HepG2 (cell line): Measurements from ENCODE around the gene FCHSD1. TPM values are rescaled to one million over a fixed set of nuclear protein-coding genes. Genes with fewer than 3 reads are reported as not detected.

ENCODE experiments used
- ASH2L ChIP-seq: fragments of 300-600, 200-600 bp; sonication (generic); IDR thresholded peaks from 2 replicates; pipeline ENCODE4 v1.7.0; 2017; ENCODE audit warnings: low read depth, mild to moderate bottlenecking, moderate library complexity, mixed read lengths, low read length; ENCODE audit not compliant: insufficient read length
- MIER3 ChIP-seq: IDR thresholded peaks from 2 replicates; pipeline ENCODE4 v1.6.1; 2016; ENCODE audit warnings: missing compliant biosample characterization, borderline replicate concordance
- MIXL1 ChIP-seq: IDR thresholded peaks from 2 replicates; pipeline ENCODE4 v1.6.1; 2016
- NRL ChIP-seq: sonication (generic); formaldehyde crosslinking; IDR thresholded peaks from 2 replicates; pipeline ENCODE4 v1.5.0; 2020; ENCODE audit warnings: missing genetic modification reagents, mild to moderate bottlenecking, moderate library complexity, borderline replicate concordance
- POLR2AphosphoS2 ChIP-seq: IDR thresholded peaks from 2 replicates; pipeline ENCODE4 v1.6.1; 2011; ENCODE audit warnings: low read depth, low read length, improper control_type of control experiment
- SNAI1 ChIP-seq: sonication (generic); formaldehyde crosslinking; IDR thresholded peaks from 2 replicates; pipeline ENCODE4 v1.5.0; 2020; ENCODE audit warnings: mild to moderate bottlenecking, missing genetic modification reagents, borderline replicate concordance
- TGIF2 ChIP-seq: IDR thresholded peaks from 2 replicates; pipeline ENCODE4 v1.6.1; 2016; ENCODE audit warnings: control low read depth, missing compliant biosample characterization
- ZNF121 ChIP-seq: sonication (generic); formaldehyde crosslinking; IDR thresholded peaks from 2 replicates; pipeline ENCODE4 v1.5.0; 2020; ENCODE audit warnings: mild to moderate bottlenecking, missing genetic modification reagents
- ZNF3 ChIP-seq: IDR thresholded peaks from 2 replicates; pipeline ENCODE4 v1.7.0; 2017; ENCODE audit warnings: inconsistent platforms
- ZNF557 ChIP-seq: sonication (generic); formaldehyde crosslinking; IDR thresholded peaks from 2 replicates; pipeline ENCODE4 v1.4.0; 2020; ENCODE audit warnings: missing genetic modification reagents
- ZNF564 ChIP-seq: sonication (generic); formaldehyde crosslinking; IDR thresholded peaks from 2 replicates; pipeline ENCODE4 v1.8.1; 2023; ENCODE audit warnings: mild to moderate bottlenecking, missing genetic modification reagents
- ZNF792 ChIP-seq: IDR thresholded peaks from 2 replicates; pipeline ENCODE4 v1.6.1; 2016
- polyA plus RNA-seq, 8 experiments: library from polyadenylated mRNA; depleted of rRNA in 3 of 8; stranded (reverse) in 7 of 8; unstranded in 1 of 8; fragments of >200 nt; fragmentation: Illumina TruSeq in 4 of 8; extraction: Trizol in 4 of 8; gene quantifications; 2 replicates each; pipeline versions ENCODE4 v1.2.1 to v1.2.3, GENCODE V29; 2011 to 2016; ENCODE audit warnings: low read depth in 4 of 8, missing spikeins in 1 of 8, mixed read lengths in 1 of 8; ENCODE audit not compliant: insufficient read depth in 1 of 8
- total RNA-seq, 5 experiments: library from RNA; depleted of rRNA; stranded (reverse); fragments of >200 nt; fragmentation: Illumina TruSeq; extraction: Trizol; gene quantifications; 2 replicates each; pipeline ENCODE4 v1.2.3, GENCODE V29; 2016; ENCODE audit warnings: low read depth in 1 of 5
- TF ChIP-seq, protein P1 (sequence below), 2 experiments: fragments of 450-650 bp in 1 of 2; sonication (generic) in 1 of 2; formaldehyde crosslinking; IDR thresholded peaks; 2 replicates each; pipeline versions ENCODE4 v1.5.0 to v1.8.0; 2020 to 2022; ENCODE audit warnings: mild to moderate bottlenecking in 1 of 2, missing genetic modification reagents in 1 of 2
- TF ChIP-seq, protein P2 (sequence below): sonication (generic); formaldehyde crosslinking; IDR thresholded peaks from 2 replicates; pipeline ENCODE4 v1.5.1; 2020; ENCODE audit warnings: missing genetic modification reagents, mild to moderate bottlenecking, borderline replicate concordance

Gene FCHSD1
- total and polyA plus RNA-seq, 2 of the 13 experiments (the other 11 are each of a cell fraction or from before 2014, with no cell fraction given), result 5.5 to 15.4 TPM

GRCh38 chr5:141630570-141631140 is 20.6 kb downstream of the FCHSD1 start (continued):
- TF ChIP-seq ZNF792 (no peak), ZNF564 (CRISPR knock-in tag) (no peak), NRL (CRISPR knock-in tag) (no peak), POLR2AphosphoS2 (no peak), ZNF121 (peak; percentile 86), ZNF3 (CRISPR knock-in tag) (no peak), ASH2L (no peak), MIER3 (CRISPR knock-in tag) (no peak), ZNF557 (no peak), TGIF2 (CRISPR knock-in tag) (no peak), SNAI1 (CRISPR knock-in tag) (no peak), MIXL1 (CRISPR knock-in tag) (no peak)
- TF ChIP-seq, protein P1, sequence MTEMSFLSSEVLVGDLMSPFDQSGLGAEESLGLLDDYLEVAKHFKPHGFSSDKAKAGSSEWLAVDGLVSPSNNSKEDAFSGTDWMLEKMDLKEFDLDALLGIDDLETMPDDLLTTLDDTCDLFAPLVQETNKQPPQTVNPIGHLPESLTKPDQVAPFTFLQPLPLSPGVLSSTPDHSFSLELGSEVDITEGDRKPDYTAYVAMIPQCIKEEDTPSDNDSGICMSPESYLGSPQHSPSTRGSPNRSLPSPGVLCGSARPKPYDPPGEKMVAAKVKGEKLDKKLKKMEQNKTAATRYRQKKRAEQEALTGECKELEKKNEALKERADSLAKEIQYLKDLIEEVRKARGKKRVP (CRISPR knock-in tag; IDR thresholded peaks at IDR 0.05), result no peak
- TF ChIP-seq, protein P2, sequence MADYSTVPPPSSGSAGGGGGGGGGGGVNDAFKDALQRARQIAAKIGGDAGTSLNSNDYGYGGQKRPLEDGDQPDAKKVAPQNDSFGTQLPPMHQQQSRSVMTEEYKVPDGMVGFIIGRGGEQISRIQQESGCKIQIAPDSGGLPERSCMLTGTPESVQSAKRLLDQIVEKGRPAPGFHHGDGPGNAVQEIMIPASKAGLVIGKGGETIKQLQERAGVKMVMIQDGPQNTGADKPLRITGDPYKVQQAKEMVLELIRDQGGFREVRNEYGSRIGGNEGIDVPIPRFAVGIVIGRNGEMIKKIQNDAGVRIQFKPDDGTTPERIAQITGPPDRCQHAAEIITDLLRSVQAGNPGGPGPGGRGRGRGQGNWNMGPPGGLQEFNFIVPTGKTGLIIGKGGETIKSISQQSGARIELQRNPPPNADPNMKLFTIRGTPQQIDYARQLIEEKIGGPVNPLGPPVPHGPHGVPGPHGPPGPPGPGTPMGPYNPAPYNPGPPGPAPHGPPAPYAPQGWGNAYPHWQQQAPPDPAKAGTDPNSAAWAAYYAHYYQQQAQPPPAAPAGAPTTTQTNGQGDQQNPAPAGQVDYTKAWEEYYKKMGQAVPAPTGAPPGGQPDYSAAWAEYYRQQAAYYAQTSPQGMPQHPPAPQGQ (CRISPR knock-in tag), result no peak
- TF ChIP-seq, all 625 proteins: peak for 3
